ENCODE measurements around the gene LRRC32.

- TF ChIP-seq EP300 (IDR thresholded peaks at IDR 0.05; ENCODE audit: borderline replicate concordance in 1 of 2, control insufficient read depth in 1 of 2, low read depth in 2 of 2, low read length in 2 of 2): no peak
- no peak for TF ChIP-seq CBX5 (IDR thresholded peaks at IDR 0.05; ENCODE audit: low read depth)
- no peak for TF ChIP-seq CTCF (IDR thresholded peaks at IDR 0.05 in 2 of 3, conservative IDR thresholded peaks at IDR 0.05 in 1 of 3; ENCODE audit: control insufficient read depth in 2 of 3, extremely low read depth in 1 of 3, insufficient read depth in 1 of 3, low read depth in 3 of 3, low read length in 3 of 3)
- no peak for TF ChIP-seq ZZZ3 (IDR thresholded peaks at IDR 0.05; ENCODE audit: control insufficient read depth, insufficient read length, low read depth)
- no peak for TF ChIP-seq NR2C1 (IDR thresholded peaks at IDR 0.05)
- no peak for TF ChIP-seq FOS (IDR thresholded peaks at IDR 0.05; ENCODE audit: borderline replicate concordance, extremely low read depth, insufficient read length)
- no peak for TF ChIP-seq EZH2 (IDR thresholded peaks at IDR 0.05; ENCODE audit: borderline replicate concordance, control insufficient read depth, low read depth, low read length)
- TF ChIP-seq ETV6 (conservative IDR thresholded peaks at IDR 0.05 in 1 of 2, IDR thresholded peaks at IDR 0.05 in 1 of 2; ENCODE audit: borderline replicate concordance in 1 of 2, low read depth in 1 of 2): no peak
- no peak for TF ChIP-seq RCOR1 (conservative IDR thresholded peaks at IDR 0.05; ENCODE audit: low read depth, low read length)
- TF ChIP-seq POLR2A (IDR thresholded peaks at IDR 0.05; ENCODE audit: low read depth, low read length): no peak
- TF ChIP-seq MXI1 (IDR thresholded peaks at IDR 0.05; ENCODE audit: low read depth, low read length): no peak
- no peak for TF ChIP-seq KDM1A (IDR thresholded peaks at IDR 0.05; ENCODE audit: borderline replicate concordance)
- TF ChIP-seq TAF1 (IDR thresholded peaks at IDR 0.05; ENCODE audit: borderline replicate concordance, low read depth, low read length): no peak
Observed at GRCh38 chr11:76666830-76667229, 3.7 kb downstream of the LRRC32 start.
